RWPE1 (cell line): ENCODE measurements around the gene LMF1.

Source experiments
- CTCF ChIA-PET: fragments of 350-600 bp; sonication (Branson Sonifier 250); formaldehyde crosslinking; extraction: SDS; loops from one replicate; lab custom pipeline; 2021; lab: Yijun Ruan, JAX
- POLR2A ChIA-PET: fragments of 400-600 bp; formaldehyde crosslinking; extraction: SDS; loops from one replicate; lab custom pipeline; 2020; ENCODE audit warnings: antibody characterized with exemption; ENCODE audit not compliant: low non-redundant PET; lab: Yijun Ruan, JAX
- DNase-seq: peaks from one replicate; pipeline ENCODE4 v3.0.0; 2012; ENCODE audit warnings: low spot score
- H3K27ac ChIP-seq: fragments of 450-650 bp; 2 replicates; pipeline ENCODE4 v1.5.1; 2017
- CTCF ChIP-seq: fragments of 450-650 bp; conservative IDR thresholded peaks from 2 replicates; pipeline ENCODE4 v1.5.1; 2017; ENCODE audit warnings: low read depth, mild to moderate bottlenecking

LMF1 gene

GRCh38 chr16:917591-918061, 53.2 kb downstream of the LMF1 start:
- H3K27ac ChIP-seq: no peak overlapping the region
- CTCF ChIA-PET: no interaction called here
- POLR2A ChIA-PET: no interaction called here
- TF ChIP-seq CTCF: no peak
- DNase-seq: no peak

- ChIA-PET CTCF (interaction anchor here (0.5 kb wide), 2 partner anchors 56 to 385 kb away, joined by 3 to 5 read pairs; no protein-coding TSS in a partner anchor), POLR2A (no interaction called here)
- TF ChIP-seq CTCF: no peak
- H3K27ac ChIP-seq: no peak overlapping the region
- DNase-seq: no peak
Observed at GRCh38 chr16:916035-916799, 54.6 kb downstream of the LMF1 start.

- no peak for TF ChIP-seq CTCF
- CTCF ChIA-PET: no interaction called here
- DNase-seq: no peak
- H3K27ac ChIP-seq: no peak overlapping the region
- POLR2A ChIA-PET: no interaction called here
Observed at GRCh38 chr16:915546-915945, 55.2 kb downstream of the LMF1 start.

GRCh38 chr16:914440-914839, 56.3 kb downstream of the LMF1 start:
- ChIA-PET CTCF (no interaction called here), POLR2A (no interaction called here)
- TF ChIP-seq CTCF: no peak

GRCh38 chr16:913817-914439, 56.9 kb downstream of the LMF1 start:
- no peak for TF ChIP-seq CTCF
- CTCF ChIA-PET: interaction anchor here (0.6 kb wide), 1 partner anchor 8 kb away, joined by 3 read pairs; no protein-coding TSS in a partner anchor
- no peak for DNase-seq
- H3K27ac ChIP-seq: no peak overlapping the region
- POLR2A ChIA-PET: no interaction called here

More at GRCh38 chr16:914440-914839, 56.3 kb downstream of the LMF1 start:
- peak; percentile 16 for DNase-seq
- H3K27ac ChIP-seq: no peak overlapping the region

GRCh38 chr16:912684-913613, 57.8 kb downstream of the LMF1 start:
- POLR2A ChIA-PET: no interaction called here
- DNase-seq: no peak
- H3K27ac ChIP-seq: no peak overlapping the region
- TF ChIP-seq CTCF: no peak
- CTCF ChIA-PET: interaction anchor here (0.6 kb wide), 1 partner anchor 9 kb away, joined by 3 read pairs; no protein-coding TSS in a partner anchor
